Right renal pelvis (tissue), 4 donors: ENCODE measurements around the gene DCPS. TPM values are rescaled to one million over a fixed set of nuclear protein-coding genes. Genes with fewer than 3 reads are reported as not detected.

Experiments used
- DNase-seq, 4 donors: peaks; one replicate each; pipeline ENCODE4 v3.0.0-alpha.2; 2013; ENCODE audit warnings: low read depth in 4 of 4, low spot score in 3 of 4, missing footprints in 1 of 4
- polyA plus RNA-seq, 4 donors: library from polyadenylated mRNA; unstranded; fragments of 120-200 nt; gene quantifications; one replicate each; pipeline ENCODE4 v1.2.1, GENCODE V29; 2013; ENCODE audit not compliant: insufficient read length in 4 of 4

The DCPS gene
- polyA plus RNA-seq, 4 donors: 14.8 to 17.7 (median 16.0) TPM

- DNase-seq: no peak
Measured at GRCh38 chr11:126327281-126328000, 23.6 kb downstream of the DCPS start.

GRCh38 chr11:126328001-126328390, 24.1 kb downstream of the DCPS start:
- DNase-seq: no peak

DNA sequence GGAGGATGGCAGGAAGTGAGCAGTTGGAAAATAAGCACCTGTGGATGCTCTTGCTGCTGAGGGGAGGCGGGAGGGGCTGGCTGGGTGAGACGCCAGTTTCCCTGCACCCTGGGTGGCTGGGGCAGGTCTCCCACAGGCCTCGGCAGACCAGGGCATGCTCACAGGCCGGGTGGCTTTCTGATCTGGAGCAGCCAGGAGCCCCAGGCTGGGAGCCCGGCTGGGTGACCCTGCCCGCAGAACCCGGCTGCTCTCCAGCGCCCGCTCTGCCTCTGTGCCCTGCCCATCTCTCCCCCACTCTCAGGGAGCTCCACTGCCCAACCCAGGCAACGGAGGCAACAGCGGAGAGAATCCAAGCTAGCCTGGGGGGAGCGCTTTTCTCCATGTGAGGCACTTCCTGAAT, 24.6 kb downstream of the DCPS start:
- DNase-seq: no peak

GRCh38 chr11:126328938-126329643, 25.2 kb downstream of the DCPS start:
- no peak for DNase-seq

GRCh38 chr11:126329644-126330211, 25.9 kb downstream of the DCPS start:
- DNase-seq: no peak

DNA sequence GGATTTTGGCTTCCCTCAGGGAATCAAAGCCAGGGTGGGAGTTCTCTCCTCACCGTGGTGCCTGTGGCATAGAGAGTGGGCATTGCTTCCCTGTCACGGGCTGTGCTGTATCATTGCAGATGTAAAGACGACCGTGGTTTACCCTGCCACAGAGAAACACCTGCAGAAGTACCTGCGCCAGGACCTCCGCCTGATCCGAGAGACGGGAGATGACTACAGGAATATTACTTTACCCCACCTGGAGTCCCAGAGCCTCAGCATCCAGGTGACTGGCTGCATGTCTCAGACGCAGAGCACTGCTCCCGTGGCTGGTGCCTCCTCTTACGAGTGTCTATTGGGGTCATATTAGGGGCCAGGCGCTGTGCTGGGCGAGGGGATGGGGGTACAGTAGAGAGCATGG, 27.4 kb downstream of the DCPS start:
- no peak for DNase-seq

DNA sequence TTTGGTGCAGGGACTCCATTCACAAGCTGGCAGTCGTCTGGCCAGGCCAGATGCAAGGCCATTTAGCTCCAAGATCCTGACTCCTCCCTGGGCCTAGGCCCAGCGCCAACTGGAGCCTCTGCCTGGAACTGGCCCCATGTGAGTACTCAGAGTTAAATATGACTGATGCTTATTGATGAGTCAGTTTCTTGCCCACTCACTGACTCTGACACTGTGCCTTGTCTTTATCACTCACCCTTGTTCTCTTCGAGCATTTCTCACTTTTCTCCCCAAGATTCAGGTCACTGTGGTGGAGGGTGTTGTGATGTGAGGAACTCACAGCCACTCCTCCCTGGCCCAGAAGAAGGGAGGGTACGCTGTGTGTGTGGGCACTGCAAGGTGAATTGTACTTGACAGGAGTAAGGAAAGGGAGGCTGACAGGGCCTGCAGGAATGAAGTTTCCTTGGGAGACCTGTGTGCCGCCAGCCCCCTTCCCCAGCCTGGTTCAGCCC, 28.4 kb downstream of the DCPS start:
- DNase-seq: no peak

- no peak for DNase-seq
Measured at GRCh38 chr11:126333142-126333541, 29.3 kb downstream of the DCPS start.

- no peak for DNase-seq
Measured at GRCh38 chr11:126334659-126335462, 31.0 kb downstream of the DCPS start.

DNA sequence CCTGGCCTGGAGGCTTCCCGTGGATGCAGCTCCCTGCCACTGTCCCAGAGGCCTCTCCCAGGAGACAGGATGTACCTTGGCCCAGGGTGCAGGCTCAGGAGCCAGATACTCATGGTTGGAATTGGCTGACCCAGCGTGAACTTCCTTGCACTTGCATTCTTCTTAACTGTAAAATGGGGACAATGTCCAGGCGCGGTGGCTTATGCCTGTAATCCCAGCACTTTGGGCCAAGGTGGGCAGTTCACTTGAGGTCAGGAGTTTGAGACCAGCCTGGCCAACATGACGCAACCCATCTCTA, 31.6 kb downstream of the DCPS start:
- DNase-seq: no peak

DNA sequence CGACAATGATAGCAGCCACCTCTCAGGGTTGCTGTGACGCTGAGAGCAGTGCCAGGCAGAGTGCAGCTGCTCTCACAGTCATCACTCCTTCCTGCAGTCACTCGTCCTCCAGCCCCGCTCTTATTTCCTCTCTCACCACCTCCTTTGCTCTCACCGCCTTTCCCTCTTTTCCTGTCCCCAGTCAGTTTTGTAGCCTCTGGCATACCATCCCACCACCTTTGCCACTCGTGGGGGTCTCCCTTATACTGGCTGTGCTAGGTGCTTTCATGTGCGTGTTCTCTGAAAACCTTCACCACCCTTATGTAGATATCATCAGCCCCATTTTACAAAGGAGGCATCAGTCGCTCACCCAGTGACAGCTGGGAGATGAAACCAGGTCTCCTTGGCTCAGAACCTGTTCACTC, 32.3 kb downstream of the DCPS start:
- no peak for DNase-seq

DNA sequence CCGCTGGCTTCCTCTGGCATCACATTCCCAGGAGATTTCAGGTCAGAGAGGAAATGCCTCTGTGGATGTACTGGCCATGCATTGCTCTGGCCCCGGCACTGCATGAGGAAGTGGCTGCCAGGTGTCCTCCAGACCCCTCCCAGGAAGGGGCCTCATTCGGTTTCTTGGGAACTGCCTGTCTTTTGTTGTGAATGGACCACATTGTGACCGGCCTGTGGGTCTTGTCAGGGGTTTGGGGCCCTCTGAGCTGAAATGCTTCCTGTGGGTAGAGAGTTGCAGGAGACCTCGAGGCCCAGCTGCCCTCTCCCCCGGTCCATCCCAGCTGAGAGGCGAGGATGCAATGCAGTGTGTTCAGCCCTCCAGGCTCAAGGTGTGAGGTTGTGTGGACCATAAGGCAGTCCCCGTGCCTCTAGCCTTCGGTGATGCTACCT, 32.8 kb downstream of the DCPS start:
- DNase-seq: no peak

DNA sequence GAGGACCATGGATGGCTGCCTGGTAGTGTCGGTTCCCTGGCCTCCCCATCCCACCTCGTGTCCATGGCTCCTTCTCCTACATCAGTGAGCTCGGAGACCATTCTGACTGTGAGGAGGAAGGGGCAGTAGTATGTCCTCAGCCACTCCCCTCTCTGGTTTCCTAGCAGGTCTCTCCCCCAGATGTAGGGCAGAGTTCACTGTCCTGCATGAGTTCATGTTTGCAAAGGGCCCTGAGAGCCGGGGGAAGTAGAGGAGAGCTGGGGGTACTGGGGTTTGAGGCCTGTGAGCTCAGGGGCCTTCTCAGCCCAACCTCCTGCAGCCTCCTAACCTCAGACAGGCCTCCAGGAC, 33.2 kb downstream of the DCPS start:
- no peak for DNase-seq

GRCh38 chr11:126337474-126338241, 33.8 kb downstream of the DCPS start:
- DNase-seq: no peak

DNA sequence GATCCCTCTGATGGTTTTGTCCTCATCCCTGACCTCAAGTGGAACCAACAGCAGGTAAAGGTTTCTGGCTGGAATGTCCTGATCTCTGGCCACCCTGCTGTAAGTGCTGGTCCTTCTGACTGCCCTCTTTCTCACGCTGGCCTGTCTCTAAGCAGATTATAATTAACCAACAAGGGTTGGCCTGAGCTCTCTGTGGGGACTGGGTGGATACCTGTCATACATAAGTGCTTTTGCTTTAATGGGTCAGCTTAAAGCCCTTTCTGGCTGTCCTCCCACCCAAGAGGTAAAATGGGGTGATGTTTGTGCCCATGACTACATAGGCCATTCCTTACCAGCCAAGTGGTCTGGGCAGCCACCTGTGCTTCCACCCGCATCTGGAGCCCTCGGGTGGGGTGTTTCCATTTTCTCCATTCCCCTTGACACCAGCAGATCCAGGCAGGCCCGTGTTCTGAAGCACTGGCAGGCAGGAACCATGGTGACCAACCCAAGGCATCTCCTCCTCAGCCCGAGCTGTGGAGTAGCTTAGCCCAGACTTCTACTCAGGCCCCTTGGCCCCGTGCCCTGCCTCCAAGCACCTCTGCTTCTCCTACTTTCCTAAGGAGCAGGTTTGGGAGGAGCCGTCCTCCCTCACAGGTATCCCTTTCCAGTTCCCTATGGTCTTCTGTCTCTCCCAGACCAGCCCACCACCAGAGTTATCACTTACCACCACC, 34.6 kb downstream of the DCPS start:
- no peak for DNase-seq

DNA sequence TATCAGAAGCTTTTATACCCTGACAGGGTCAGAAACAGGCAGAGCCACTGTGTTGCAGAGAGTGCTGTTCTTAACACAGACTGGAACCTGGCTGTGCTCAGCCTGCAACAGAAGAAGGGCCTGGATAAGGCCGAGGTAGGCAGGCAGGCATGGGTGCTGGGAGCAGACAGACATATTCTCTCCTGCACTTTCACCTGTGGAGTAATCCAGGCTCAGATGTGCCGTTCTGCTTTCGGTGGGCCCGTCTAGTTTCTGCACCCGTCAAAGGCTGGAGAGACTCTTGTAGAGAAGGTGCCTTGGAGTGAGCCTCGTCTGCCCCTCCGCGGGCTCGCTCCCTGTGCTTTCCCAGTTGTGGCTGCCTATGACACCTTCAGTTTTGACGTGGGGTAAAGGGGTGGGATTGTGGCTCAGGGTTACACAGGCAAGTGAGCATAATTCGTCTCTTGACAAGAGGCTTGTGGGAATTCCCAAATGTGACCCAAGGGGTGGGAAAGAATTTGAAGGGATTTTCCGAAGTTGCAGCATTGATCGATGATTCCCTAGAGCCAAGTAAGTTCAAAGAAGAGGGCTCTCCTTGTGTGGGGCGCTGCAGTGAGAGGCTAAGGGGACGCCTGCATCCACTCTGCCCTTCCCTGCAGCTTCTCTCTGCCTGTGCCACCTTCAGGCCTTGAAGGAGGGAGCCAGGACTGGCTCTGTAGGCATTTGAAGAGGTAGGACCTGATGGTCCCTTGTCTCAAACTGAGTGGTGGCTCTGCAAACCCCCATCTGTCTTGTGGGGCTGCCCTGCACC, 35.4 kb downstream of the DCPS start:
- no peak for DNase-seq

DNA sequence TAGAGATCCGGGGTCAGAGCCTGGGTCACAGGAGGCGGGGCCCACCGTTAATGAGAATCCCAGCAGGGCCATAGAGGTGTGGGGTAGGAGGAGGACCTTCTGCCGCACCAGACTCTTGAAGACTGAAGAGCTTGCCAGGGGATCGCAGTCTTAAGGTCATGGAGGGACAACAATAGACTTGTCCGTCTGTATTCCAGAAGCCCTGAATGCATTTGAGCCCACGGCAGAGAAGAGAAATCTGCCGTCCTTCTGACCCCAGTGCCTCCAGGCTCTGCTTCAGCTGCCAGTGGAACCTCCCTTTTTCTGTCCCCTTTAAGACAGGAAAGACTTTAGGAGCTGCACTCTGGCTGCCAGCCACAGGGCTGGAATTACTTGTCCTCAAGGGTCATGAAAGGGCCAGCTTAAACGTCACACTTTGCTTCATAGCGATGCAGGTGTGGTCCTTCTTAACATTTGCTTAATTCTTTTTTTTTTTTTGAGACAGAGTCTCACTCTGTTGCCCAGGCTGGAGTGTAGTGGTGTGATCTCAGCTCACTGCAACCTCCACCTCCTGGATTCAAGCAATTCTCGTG, 36.1 kb downstream of the DCPS start:
- DNase-seq: no peak

- no peak for DNase-seq
Measured at GRCh38 chr11:126340960-126341606, 37.2 kb downstream of the DCPS start.
